ENCODE measurements around the gene SNX13. TPM values are rescaled to one million over a fixed set of nuclear protein-coding genes. Genes with fewer than 3 reads are reported as not detected.

The SNX13 gene
- total and polyA plus RNA-seq, 2 donors (not counting 3 experiments of a cell fraction or from before 2014, with no cell fraction given): 6.1 to 28.5 TPM

- ChIA-PET POLR2A (no interaction called here), CTCF (no interaction called here)
- TF ChIP-seq CTCF (IDR thresholded peaks at IDR 0.05; ENCODE audit: extremely low read depth in 1 of 2, insufficient read depth in 1 of 2, low read depth in 1 of 2, low read length in 2 of 2) (no peak), JUN (IDR thresholded peaks at IDR 0.05; ENCODE audit: borderline replicate concordance, insufficient read depth, insufficient read length, low read depth) (no peak), MAX (IDR thresholded peaks at IDR 0.05; ENCODE audit: insufficient read depth, insufficient read length) (no peak), FOS (IDR thresholded peaks at IDR 0.05; ENCODE audit: borderline replicate concordance, insufficient read depth, low read length) (no peak), POLR2A (IDR thresholded peaks at IDR 0.05; ENCODE audit: low read depth, low read length) (no peak), GATA2 (IDR thresholded peaks at IDR 0.05; ENCODE audit: insufficient read depth, insufficient read length, low read depth, low read length) (no peak), MYC (IDR thresholded peaks at IDR 0.05; ENCODE audit: low read depth, low read length) (no peak), POLR2AphosphoS5 (IDR thresholded peaks at IDR 0.05; ENCODE audit: insufficient read depth, low read depth, low read length) (no peak), EZH2 (IDR thresholded peaks at IDR 0.05; ENCODE audit: borderline replicate concordance, low read depth, low read length, severe bottlenecking) (no peak)
- no peak for DNase-seq (ENCODE audit: low read depth, low spot score)
- FAIRE-seq: no peak
- H3K4me1 ChIP-seq (ENCODE audit: control insufficient read depth, extremely low read depth, insufficient read depth, low read length): no peaks in the 10 kb centered on the region
- H3K27me3 ChIP-seq (ENCODE audit: control insufficient read depth in 2 of 2, insufficient read depth in 2 of 2, low read length in 2 of 2): no peaks in the 10 kb centered on the region
- peaks cover 4% of the 10 kb centered on the region for H4K20me1 ChIP-seq (replicated peaks; ENCODE audit: control insufficient read depth, extremely low read depth, insufficient read depth, low read length)
- no peak overlapping the region for H2AFZ ChIP-seq (ENCODE audit: low read depth, low read length)
- no peak overlapping the region for H3K9ac ChIP-seq (replicated peaks; ENCODE audit: extremely low read depth, insufficient read depth, low read length)
- BruUV-seq (replicated peaks): no TSS peak
- intact Hi-C loops (cut with micrococcal nuclease): no loop called here
- peaks cover 2% of the 10 kb centered on the region for H3K9me1 ChIP-seq (replicated peaks; ENCODE audit: control insufficient read depth, extremely low read depth, insufficient read depth, low read length)
- H3K9me3 ChIP-seq (replicated peaks; ENCODE audit: control insufficient read depth, insufficient read depth, low read length): no peaks in the 10 kb centered on the region
- dilution Hi-C loops (cut with MboI; ENCODE audit: extremely low pct_ligation_motif_present, low sequenced_read_pairs): no loop called here
- H3K27ac ChIP-seq (ENCODE audit: insufficient read depth, low read depth, low read length): no peak overlapping the region
- H3K4me3 ChIP-seq (replicated peaks in 1 of 3; ENCODE audit: insufficient read depth in 1 of 3, low read depth in 1 of 3, low read length in 3 of 3): no peak overlapping the region
- H3K79me2 ChIP-seq (ENCODE audit: control insufficient read depth, insufficient read depth, low read length): peaks cover 27% of the 10 kb centered on the region
- no peak overlapping the region for H3K4me2 ChIP-seq (ENCODE audit: insufficient read depth, low read length)
- H3K36me3 ChIP-seq (ENCODE audit: control insufficient read depth in 2 of 2, extremely low read depth in 1 of 2, insufficient read depth in 2 of 2, low read length in 2 of 2): no peaks in the 10 kb centered on the region
Measured at GRCh38 chr7:17902599-17902998, 37.7 kb downstream of the SNX13 start.
